HG03196 (cell line): ENCODE results near the gene SHC3.

Experiments used
- ATAC-seq: cut with Tn5 transposase; IDR thresholded peaks from one replicate; pipeline ENCODE4 v1.9.1; 2021; ENCODE audit not compliant: unreplicated experiment

SHC3 gene

DNA sequence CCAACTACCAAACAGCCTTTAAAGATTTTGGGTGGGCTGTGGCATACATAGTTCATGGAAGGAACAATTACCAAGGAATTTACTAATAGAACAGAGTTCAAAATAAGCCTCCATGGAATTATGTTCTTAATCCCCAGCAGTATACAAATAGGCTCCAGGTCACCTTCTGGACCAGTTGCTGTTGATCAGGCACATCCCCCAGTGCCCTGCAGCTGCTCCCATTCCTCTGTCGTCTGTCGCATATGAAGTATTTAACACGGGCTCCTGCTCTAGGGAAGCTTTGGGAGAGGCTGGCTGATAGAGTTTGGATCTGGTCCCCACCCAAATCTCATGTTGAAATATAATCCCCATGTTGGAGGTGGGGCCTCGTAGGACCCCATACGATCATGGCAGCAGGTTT, 17.8 kb downstream of the SHC3 start:
- ATAC-seq, result no peak

DNA sequence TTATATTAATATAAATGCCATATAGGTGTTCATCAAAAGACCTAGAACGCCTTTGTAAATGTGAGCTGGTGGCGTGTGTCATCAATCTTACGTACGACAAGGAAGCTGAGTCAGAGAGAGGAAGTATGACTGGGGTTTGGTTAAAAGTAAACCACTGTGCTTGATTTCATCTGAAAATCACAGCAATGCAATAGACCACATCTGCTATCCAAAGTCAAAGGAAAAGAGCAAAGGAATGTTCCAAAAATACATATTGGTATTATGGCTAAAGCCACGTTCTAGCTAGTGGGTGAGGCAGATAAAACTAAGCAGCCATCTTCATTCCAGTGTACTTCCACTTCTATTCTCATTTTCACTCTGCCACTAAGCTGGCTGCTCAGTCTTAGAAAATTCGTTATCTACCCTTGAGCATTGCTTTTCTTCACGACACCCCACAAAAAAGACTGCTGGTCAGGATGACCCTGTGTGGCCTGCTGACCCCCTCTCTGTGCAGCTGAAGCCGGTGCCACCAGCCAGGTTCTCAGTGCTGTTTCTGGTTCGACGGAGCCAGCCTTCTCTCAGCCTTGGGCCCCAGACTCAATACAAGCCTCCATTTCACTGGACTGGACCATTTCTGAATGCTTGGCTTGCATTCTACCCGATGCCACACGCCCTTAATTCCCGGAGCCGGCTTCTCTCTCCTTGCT, 23.8 kb downstream of the SHC3 start:
- ATAC-seq, result no peak

DNA sequence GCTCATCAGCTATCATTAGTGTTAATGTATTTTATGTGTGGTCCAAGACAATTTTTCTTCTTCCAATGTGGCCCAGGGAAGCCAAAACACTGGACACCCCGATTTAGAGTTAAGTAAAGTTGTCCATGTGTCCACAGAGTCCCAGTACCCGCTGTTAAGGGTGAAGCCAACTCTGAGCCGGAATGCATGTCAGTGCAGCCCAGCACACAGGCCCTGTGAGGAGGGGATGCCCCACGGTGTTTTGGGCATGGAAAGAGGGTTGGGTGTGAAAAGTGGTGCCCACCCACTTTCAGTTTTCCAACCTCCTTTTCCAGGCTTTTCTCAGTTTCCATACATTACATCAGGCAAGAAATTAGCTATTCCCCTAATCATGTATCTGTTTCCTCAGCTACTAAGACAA, 24.4 kb downstream of the SHC3 start:
- no peak for ATAC-seq

DNA sequence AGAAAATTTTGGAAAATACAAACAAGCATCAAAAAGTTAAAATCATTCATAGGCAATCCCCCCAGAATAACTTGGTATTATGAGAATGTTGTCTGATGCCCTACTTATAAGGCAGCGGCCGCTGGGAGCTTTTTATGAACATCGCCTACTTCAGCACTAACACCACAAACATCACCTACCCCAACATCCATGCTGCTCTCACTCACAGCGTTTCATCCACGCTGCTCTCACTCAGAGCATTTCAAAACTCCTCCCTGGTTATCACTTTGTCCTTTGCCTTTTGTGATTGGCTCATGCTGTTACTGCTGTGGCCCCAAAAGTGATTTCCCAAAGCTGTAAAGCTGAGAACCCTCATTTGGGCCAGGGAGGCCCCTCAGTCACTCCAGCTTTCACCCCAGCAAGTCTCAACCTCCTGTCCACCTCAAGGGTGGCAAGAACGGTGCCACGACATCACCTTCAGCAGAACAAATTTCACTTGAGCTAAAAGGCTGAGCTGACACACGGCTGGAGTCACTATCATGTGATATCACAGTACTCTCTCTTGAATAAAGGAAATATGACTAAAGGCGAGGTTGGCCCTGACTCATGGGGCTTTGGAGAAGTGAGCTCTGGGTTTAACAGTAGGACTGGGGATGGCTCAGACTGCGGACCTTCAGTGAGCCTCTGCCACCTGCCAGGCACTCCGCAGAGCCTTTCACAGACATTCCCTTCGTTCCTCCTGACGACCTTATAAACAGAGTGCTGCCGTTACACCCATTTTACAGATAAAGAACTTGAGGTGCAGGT, 25.2 kb downstream of the SHC3 start:
- no peak for ATAC-seq

DNA sequence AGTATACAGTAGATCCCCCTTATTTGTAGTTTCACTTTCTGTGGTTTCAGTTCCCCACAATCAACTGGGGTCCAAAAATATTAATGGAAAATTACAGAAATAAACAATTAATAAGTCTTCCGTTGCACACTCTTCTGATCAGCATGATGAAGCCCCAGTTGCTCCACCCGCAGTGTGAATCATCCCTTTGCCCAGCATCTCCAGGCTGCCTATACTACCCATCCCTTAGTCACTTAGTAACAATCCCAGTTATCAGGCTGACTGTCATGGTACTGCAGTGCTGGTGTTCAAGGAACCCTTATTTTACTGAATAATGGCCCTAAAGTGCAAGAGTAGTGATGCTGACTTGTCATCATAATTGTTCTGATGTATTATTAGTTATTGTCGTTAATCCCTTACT, 28.9 kb downstream of the SHC3 start:
- ATAC-seq, result no peak

DNA sequence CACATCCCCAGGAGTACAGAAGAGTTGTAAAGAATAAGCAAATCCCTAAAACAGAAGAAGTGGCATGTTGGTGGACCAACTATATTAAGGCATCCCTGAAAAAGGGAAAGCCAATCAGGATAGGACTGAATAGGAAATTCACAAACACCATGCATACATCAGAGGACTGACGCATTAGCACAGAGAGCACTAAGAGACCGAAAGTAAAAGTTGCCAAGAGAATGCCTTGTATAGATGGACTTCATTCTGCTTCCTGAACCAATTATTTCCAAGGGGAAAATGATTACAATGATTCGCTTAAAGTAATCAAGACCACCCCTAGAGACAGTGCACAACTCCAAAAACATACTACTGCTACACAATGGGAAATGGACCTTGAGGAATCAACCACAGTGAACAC, 33.5 kb downstream of the SHC3 start:
- no peak for ATAC-seq

DNA sequence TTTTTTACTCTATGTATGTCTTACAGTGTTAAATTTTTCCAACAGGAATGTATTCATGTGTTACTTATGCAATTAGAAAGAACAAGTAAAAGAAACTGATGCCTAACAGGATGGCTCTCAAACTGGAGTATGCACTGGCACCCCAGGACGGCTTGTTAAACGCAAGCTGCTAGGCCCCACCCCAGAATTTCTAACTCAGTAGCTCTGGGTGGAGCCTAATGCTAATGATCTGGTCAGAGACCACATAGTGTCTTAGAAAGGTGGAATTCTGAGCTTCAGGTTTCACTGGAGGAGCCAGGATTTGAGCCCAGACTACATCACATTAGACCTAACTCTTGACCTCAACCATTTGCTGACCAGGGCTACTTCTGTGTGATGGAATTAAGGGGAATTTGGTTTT, 34.4 kb downstream of the SHC3 start:
- ATAC-seq, result no peak

DNA sequence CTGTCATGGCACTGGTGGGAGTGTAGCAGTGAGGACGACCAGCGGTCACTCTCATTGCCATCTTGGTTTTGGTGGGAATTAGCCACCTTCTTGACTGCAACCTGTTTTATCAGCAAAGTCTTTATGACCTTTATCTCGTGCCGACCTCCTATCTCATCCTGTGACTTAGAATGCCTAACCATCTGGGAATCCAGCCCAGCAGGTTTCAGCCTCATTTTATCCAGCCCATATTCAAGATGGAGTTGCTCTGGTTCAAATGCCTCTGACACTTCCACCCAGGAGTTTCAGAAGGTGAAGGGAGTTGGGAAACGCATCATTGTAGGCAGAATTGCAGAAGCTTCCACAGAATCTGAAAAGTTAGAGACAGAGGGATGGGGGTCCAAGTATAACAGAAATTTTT, 35.4 kb downstream of the SHC3 start:
- no peak for ATAC-seq

DNA sequence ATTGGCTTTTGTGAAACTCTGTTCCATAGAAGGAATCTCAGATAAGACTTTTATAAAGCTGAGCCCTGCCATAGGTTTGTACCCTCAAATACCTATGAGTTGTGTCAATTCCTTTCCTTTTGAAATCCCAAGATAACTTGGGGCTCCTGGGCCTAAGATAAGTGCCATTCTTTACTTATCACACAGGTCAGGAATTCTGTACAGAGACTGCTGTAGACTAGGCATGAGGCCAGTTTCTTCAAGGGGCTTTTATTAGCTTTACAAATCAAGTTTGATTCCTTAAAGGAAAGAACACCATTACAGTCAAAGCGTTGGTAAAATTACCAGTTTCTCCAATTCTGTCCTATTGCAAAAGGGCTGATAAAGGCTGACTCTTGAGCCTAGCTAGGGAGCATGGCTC, 39.2 kb downstream of the SHC3 start:
- no peak for ATAC-seq

DNA sequence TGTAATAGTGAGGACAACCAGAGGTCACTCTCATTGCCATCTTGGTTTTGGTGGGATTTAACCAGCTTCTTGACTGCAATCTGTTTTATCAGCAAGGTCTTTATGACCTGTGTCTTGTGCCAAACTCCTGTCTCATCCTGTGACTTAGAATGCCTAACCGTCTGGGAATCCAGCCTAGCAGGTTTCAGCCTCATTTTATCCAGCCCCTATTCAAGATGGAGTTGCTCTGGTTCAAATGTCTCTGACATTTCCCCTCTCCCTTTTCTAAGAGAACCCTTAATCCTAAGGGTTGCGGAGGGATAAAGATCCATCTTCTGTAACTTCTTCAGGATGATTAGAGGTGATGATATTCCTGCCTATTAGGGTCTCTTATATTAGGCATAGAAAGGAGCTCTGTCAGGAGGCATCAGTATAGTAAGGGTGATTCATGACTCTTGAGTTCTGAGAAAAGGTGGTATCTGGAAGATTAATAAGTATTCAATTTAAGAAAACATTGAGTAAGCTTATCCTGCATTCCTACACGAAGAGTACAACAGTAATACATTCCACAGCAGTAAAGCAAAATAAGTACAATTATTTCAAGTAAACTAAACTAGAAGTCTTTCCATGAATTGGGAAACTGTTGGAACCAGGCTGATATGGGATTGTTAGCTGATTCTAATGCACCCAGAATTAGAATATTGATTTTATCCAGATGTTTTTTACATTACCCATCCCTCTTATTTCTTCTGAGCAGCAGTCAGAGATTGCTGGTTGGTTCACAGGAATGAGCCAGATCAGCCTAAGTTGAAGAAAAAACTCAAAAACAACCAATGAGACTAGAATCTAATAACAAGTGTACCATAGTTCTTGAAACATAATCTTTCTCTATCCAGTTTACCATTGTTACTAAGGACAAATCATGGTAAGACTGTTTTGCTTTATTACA, 39.9 kb downstream of the SHC3 start:
- no peak for ATAC-seq

DNA sequence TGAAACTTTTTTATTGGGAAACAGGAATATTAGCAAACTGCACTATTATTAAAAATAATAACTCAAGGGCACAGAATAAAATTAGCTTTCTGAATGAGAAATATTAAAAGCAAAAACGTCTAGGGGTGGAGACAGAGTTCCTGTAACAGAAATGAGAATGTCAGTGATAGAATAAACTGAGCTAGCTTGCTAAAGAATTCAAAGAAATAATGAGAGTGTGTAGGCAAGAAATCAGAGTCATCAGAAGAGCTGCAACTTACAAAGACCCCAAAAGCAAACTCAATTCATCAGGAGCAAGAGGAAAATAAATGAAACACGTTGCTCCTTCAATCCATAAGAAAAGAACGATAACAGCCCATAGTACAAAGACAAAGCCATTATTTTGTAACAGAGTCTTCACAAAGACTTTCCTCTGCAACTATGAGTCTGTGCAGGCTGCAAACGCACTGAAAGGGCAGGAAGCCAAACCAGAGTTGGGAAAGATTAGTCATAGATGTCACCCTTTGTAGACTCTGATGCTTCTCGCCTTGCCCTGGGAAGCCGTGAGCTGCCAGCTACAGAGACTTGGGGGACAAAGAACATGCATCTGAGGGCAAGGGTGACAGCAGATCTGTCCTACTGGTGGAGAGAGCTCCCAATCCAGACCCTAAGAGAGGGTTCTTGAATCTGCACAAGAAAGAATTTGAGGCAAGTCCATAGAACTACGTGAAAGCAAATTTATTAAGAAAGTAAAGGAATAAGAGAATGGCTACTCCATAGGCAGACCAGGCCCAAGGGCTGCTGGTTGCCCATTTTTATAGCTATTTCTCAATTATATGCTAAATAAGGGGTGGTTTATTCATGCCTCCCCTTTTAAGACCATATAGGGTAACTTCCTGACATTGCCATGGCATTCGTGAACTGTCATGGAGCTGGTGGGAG, 40.8 kb downstream of the SHC3 start:
- no peak for ATAC-seq

DNA sequence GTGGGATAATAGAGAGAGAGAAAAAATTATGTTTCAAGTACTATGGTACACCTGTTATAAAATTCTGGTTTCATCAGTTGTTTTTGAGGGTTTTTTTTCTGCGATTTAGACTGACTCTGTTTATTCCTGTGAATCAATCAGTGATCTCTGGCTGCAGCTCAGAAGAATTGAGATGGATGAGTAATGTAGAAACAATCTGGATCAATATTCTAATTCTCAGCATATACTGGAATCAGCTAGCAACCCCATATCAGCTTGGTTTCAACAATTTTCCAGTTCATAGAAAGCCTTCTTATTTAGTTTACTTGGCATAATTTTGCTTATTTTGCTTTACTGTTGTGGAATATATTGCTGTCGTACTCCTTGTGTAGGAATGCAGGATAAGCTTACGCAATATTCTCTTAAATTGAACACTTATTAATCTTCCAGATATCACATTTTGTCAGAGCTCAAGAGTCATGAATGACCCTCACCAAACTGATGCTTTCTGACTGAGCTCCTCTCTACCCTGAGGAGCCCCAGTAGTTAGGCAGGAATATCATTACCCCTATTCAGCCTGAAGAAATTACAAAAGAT, 42.9 kb downstream of the SHC3 start:
- ATAC-seq, result no peak

DNA sequence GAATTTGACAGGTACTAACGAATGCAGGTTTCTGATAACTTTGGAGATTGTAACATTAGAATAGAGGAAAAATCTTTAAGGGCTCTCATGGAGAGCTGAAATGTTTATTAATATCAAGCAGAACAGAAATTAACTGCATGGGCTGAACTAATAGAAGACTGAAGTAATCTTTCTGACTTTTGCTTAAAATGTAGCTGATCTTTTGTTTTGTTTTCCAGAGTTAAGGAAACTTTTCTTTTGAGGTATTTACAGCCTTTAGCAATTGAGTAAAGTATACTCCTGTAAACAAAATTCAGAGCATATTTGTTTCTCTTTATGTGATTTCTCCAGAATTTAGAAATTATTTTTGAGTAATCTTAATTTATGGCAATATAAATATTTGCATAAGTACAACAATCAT, 43.9 kb downstream of the SHC3 start:
- ATAC-seq, result no peak

DNA sequence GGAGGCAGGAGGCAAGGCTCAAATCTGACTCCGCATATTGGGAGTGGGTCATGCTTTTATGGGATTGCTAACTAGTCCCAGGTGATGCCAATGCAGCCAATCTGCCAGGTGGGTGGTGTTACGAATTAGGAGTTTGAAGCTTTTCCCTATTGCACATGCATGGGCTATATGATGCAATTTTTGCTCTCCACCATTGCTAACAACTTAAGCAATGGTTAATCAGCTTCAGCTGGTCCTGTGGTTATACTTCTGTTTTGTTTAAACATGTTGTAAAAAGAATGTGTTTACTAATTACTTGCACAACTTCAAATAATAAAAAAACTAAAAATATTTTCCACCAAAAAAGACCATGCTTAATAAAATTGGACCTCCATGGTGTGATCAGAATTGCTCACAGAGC, 55.7 kb downstream of the SHC3 start:
- no peak for ATAC-seq

DNA sequence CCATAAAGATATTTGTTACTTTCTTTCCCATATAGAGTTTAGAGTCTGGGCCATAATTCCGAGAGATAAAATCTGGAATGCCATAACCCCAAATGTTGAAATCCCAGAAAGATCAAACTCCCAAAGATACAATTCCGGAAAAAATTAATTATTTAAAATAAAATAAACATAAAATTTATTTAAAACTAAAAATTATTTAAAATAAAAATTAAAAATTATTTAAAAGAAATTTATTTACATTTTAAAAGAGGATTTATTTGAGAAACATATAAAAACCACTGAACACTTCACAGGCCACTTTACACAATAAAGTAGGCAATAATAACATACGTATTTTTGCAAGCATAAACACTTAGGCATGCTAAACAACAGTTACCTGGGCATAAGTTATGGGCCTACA, 57.9 kb downstream of the SHC3 start:
- no peak for ATAC-seq

DNA sequence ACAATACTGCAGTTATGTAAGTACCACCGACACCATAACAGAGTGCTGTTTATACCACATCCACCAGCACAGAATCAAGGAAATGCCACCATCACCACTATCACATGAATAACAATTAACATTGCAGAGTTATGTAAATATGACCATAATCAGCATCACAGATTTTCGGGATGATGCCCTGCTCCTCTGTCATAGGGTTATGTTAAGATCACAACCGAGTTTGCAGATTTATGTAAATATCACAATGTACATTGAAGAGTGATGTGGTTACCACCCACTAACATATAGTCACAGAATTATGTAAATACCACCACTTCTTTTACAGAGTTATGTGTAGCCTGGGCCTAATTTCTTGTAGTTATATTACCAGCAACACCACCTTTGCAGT, 61.8 kb downstream of the SHC3 start:
- ATAC-seq, result no peak

DNA sequence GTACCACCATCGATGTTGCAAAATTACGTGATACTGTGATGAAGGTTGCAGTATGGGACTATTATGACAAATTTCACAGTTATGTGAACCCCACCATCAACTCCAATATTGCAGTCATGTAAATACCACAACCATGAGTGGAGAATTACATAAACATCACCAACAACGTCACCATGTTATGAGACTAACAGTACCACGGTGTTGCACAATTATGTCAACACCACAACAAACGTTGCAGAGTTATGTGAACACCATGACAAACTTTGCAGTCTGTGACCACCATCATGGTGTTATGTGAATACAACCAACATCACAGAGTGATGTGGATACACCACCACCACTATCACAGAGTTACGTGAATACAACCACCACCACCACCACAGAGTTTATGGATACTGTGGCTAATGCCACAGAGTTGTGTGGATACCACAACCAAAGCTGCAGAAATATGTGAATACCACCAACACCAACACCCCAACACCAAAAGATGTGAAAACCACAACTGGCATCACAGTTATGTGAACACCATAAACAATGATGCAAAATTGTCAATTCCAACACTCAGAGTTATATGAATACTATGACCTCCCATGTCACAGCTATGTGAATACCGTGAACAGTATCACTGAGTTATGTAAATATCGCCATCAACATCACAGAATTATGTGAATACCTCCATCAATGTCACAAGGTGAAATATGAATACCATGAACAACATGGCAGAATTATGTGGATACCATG, 62.4 kb downstream of the SHC3 start:
- no peak for ATAC-seq

DNA sequence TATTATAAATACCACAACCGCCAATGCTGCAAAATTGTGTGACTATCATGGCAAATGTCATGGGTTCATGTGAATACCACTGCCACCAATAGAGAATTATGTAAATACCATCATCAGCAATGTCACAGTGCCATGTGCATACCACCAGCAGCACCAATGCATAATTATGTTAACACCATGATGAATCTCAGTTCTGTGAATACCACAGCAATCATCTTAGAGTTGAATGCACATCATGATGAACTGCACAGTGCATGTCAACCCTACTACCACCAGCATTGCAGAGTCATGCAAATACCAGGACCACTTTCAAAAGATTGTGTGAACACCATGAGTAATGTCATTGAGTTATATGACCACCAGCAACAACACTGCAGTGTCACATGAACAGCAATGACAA, 63.2 kb downstream of the SHC3 start:
- ATAC-seq, result no peak

DNA sequence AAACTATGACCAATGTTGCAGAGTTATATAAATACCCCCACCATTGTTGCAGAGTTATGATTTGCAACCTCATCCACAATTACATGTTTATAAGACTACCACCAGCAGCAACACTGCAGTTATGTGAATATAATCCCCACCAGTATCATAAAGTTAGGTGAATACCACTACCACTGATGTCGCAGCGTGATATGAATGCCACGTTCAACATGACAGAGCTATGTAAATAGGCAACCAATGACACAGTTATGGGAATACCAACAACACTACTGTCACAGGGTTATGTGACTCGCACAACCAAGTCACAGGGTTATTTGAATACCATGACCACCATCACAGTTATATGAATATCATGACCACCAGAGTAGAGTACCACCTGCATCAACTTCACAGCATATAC, 63.9 kb downstream of the SHC3 start:
- no peak for ATAC-seq

DNA sequence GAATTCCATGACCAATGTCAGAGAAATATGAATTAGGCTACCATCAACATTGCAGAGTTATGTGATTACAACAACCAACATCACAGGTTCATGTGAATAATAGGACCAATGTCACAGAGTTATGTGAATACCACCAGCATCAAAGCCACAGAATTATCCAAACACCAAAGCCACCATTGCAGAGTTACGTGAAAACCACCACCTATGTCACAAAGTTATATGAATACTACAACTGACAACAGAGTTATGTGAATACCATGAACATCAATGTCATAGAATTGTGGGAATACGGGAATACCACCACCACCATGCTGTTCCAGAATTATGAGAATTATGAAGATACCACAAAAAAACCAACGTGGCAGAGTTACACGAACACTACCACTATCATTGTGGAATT, 64.8 kb downstream of the SHC3 start:
- ATAC-seq, result no peak
